Natural killer cell (primary cell): ENCODE data around the gene LENG1. TPM values are rescaled to one million over a fixed set of nuclear protein-coding genes. Genes with fewer than 3 reads are reported as not detected.
A peak's percentile ranks its signal among the peaks of the same experiment; 100 is the strongest.

Experiments used
- ATAC-seq, 3 donors: fragments of 150-1000 bp in 2 of 3; fragments of 200-7000 bp in 1 of 3; cut with Tn5 transposase; 1 replicate in 1 of 3; 2 replicates in 2 of 3; pipeline ENCODE4 v1.10.0; 2021; ENCODE audit warnings: mild to moderate bottlenecking in 2 of 3, moderate library complexity in 2 of 3
- DNase-seq, 2 donors: peaks; one replicate each; pipeline versions ENCODE4 v3.0.0 to v3.0.0-alpha.2; 2013 to 2021; ENCODE audit warnings: mixed read lengths in 1 of 2
- H3K27ac ChIP-seq: one replicate; pipeline ENCODE4 v1.5.1; 2013; ENCODE audit warnings: mild to moderate bottlenecking, low read length
- H3K27me3 ChIP-seq: one replicate; pipeline ENCODE4 v1.6.1; 2013; ENCODE audit warnings: low read length; ENCODE audit not compliant: control insufficient read depth, insufficient read depth
- H3K36me3 ChIP-seq: one replicate; pipeline ENCODE4 v1.6.1; 2013; ENCODE audit warnings: low read length; ENCODE audit not compliant: control insufficient read depth, insufficient read depth
- H3K4me1 ChIP-seq: one replicate; pipeline ENCODE4 v1.6.1; 2013; ENCODE audit warnings: low read length; ENCODE audit not compliant: control insufficient read depth, insufficient read depth
- H3K4me3 ChIP-seq: one replicate; pipeline ENCODE4 v1.5.1; 2013; ENCODE audit warnings: low read length
- H3K9me3 ChIP-seq: one replicate; pipeline ENCODE4 v1.6.1; 2013; ENCODE audit warnings: low read length; ENCODE audit not compliant: control insufficient read depth, insufficient read depth
- H3K27ac Mint-ChIP-seq, 2 donors: one replicate each; pipeline ENCODE4 v1.8.0; 2022; ENCODE audit warnings: mild to moderate bottlenecking in 2 of 2, mixed read lengths in 2 of 2, moderate library complexity in 1 of 2
- H3K27me3 Mint-ChIP-seq, 2 donors: one replicate each; pipeline ENCODE4 v1.8.0; 2022; ENCODE audit warnings: low read depth in 2 of 2, mixed read lengths in 2 of 2
- H3K36me3 Mint-ChIP-seq: one replicate; pipeline ENCODE4 v1.8.0; 2022; ENCODE audit warnings: mixed read lengths
- H3K4me1 Mint-ChIP-seq, 2 donors: one replicate each; pipeline ENCODE4 v1.8.0; 2022; ENCODE audit warnings: mixed read lengths in 2 of 2
- H3K4me3 Mint-ChIP-seq: one replicate; pipeline ENCODE4 v1.8.0; 2022; ENCODE audit warnings: mild to moderate bottlenecking, moderate library complexity, mixed read lengths
- H3K9me3 Mint-ChIP-seq, 2 donors: one replicate each; pipeline ENCODE4 v1.8.0; 2022; ENCODE audit warnings: mixed read lengths in 2 of 2
- CTCF ChIP-seq: fragments of 200-600 bp; IDR thresholded peaks from one replicate; pipeline ENCODE4 v1.8.0; 2022; ENCODE audit warnings: antibody characterized with exemption
- WGBS: methylation state at CpG from one replicate; pipeline ENCODE4 v1.1.7; 2013; ENCODE audit warnings: missing lambda C conversion rate; ENCODE audit not compliant: insufficient coverage; 5-methylcytosine and 5-hydroxymethylcytosine counted together
- intact Hi-C: fragments of 100-400 bp; cut with micrococcal nuclease; formaldehyde crosslinking; loops from one replicate; pipeline ENCODE4 v1.14.2; 2022
- total RNA-seq, 4 donors: library from RNA; stranded (reverse); fragments of 120-200 nt in 1 of 4; gene quantifications; one replicate each; pipeline versions ENCODE4 v1.2.3 to v1.2.4, GENCODE V29; 2013 to 2022

Gene LENG1
- total RNA-seq, 3 donors from 2014 or later (not counting 1 experiment from before 2014, with no cell fraction given): 8.3 to 9.4 (median 9.1) TPM

GRCh38 chr19:54147676-54148075 lies 11.8 kb downstream of the LENG1 start:
- Mint-ChIP-seq H3K9me3 (no peaks in the 10 kb centered on the region), H3K27me3 (no peaks in the 10 kb centered on the region), H3K36me3 (peaks cover 7% of the 10 kb centered on the region), H3K4me3 (no peak overlapping the region), H3K4me1 (peaks cover 5 to 31% of the 10 kb centered on the region in 2 donors), H3K27ac (no peak overlapping the region)
- WGBS: 100% methylated on average over 3 of the region's 3 CpGs
- Histone ChIP-seq H3K4me3 (no peak overlapping the region), H3K9me3 (no peaks in the 10 kb centered on the region), H3K27ac (no peak overlapping the region), H3K36me3 (peaks cover 88% of the 10 kb centered on the region), H3K4me1 (no peaks in the 10 kb centered on the region), H3K27me3 (no peaks in the 10 kb centered on the region)
- no peak for DNase-seq
- intact Hi-C loops: no loop called here
- no peak for TF ChIP-seq CTCF
- no peak for ATAC-seq

GRCh38 chr19:54145541-54146158 lies 13.9 kb downstream of the LENG1 start:
- no peak overlapping the region for H3K27ac ChIP-seq
- Mint-ChIP-seq H3K27ac (no peak overlapping the region), H3K27me3 (no peaks in the 10 kb centered on the region), H3K4me1 (peaks cover 21 to 46% of the 10 kb centered on the region in 2 donors), H3K9me3 (no peaks in the 10 kb centered on the region), H3K36me3 (peaks cover 7% of the 10 kb centered on the region), H3K4me3 (no peak overlapping the region)
- ATAC-seq: no peak
- H3K36me3 ChIP-seq: peaks cover 76% of the 10 kb centered on the region
- intact Hi-C loops: no loop called here
- H3K27me3 ChIP-seq: no peaks in the 10 kb centered on the region
- H3K9me3 ChIP-seq: no peaks in the 10 kb centered on the region
- no peak overlapping the region for H3K4me3 ChIP-seq
- peaks cover 1% of the 10 kb centered on the region for H3K4me1 ChIP-seq
- 90% methylated on average over 28 of the region's 28 CpGs for WGBS
- DNase-seq: no peak
- TF ChIP-seq CTCF: no peak

GRCh38 chr19:54142166-54142780 lies 17.2 kb downstream of the LENG1 start:
- ATAC-seq: no peak
- no peak overlapping the region for H3K27ac ChIP-seq
- no peak for DNase-seq
- no peaks in the 10 kb centered on the region for H3K9me3 ChIP-seq
- no peak overlapping the region for H3K4me3 ChIP-seq
- peak overlapping the region in 1 of 2 donors; percentile 60 for H3K27ac Mint-ChIP-seq
- no peaks in the 10 kb centered on the region for H3K36me3 Mint-ChIP-seq
- peaks cover 50% of the 10 kb centered on the region for H3K36me3 ChIP-seq
- TF ChIP-seq CTCF: no peak
- WGBS: 86% methylated on average over 7 of the region's 7 CpGs
- no peaks in the 10 kb centered on the region for H3K27me3 ChIP-seq
- intact Hi-C loops: no loop called here
- H3K9me3 Mint-ChIP-seq: no peaks in the 10 kb centered on the region
- H3K4me1 Mint-ChIP-seq: peaks cover 39 to 65% of the 10 kb centered on the region in 2 donors
- no peaks in the 10 kb centered on the region for H3K27me3 Mint-ChIP-seq
- peaks cover 26% of the 10 kb centered on the region for H3K4me1 ChIP-seq
- H3K4me3 Mint-ChIP-seq: no peak overlapping the region
